Kidney (tissue), 14 donors: ENCODE measurements around the gene C5orf22. TPM values are rescaled to one million over a fixed set of nuclear protein-coding genes. Genes with fewer than 3 reads are reported as not detected.
A peak's percentile ranks its signal among the peaks of the same experiment; 100 is the strongest.

Experiments
- DNase-seq, 5 donors: peaks; one replicate each; pipeline ENCODE4 v3.0.0-alpha.2; 2013 to 2020
- FAIRE-seq: peaks from 2 replicates; lab custom pipeline; 2012; peaks lifted over from hg19 to GRCh38; lab: Jason Lieb, UNC
- H3K27ac ChIP-seq, 2 donors: one replicate each; pipeline ENCODE4 v1.7.0; 2013; ENCODE audit warnings: low read depth in 2 of 2, low read length in 2 of 2, inconsistent platforms in 1 of 2
- H3K27me3 ChIP-seq: one replicate; pipeline ENCODE4 v1.7.1; 2013; ENCODE audit warnings: low read length, inconsistent platforms; ENCODE audit not compliant: control insufficient read depth, insufficient read depth
- H3K36me3 ChIP-seq, 3 donors: one replicate each; pipeline versions ENCODE4 v1.7.0 to v1.7.1; 2013; ENCODE audit warnings: low read length in 3 of 3, control low read depth in 1 of 3, inconsistent platforms in 1 of 3; ENCODE audit not compliant: insufficient read depth in 3 of 3, control insufficient read depth in 2 of 3
- H3K4me1 ChIP-seq, 3 donors: one replicate each; pipeline versions ENCODE4 v1.7.0 to v1.7.1; 2013; ENCODE audit warnings: low read length in 3 of 3, inconsistent platforms in 1 of 3, low read depth in 1 of 3; ENCODE audit not compliant: control insufficient read depth in 2 of 3, insufficient read depth in 2 of 3
- H3K4me3 ChIP-seq, 3 donors: one replicate each; pipeline versions ENCODE4 v1.7.0 to v1.8.1; 2013; ENCODE audit warnings: low read length in 3 of 3, control low read depth in 1 of 3, inconsistent platforms in 1 of 3
- H3K9ac ChIP-seq, 3 donors: one replicate each; pipeline versions ENCODE4 v1.7.0 to v1.7.1; 2013; ENCODE audit warnings: low read length in 3 of 3, control low read depth in 1 of 3, inconsistent platforms in 1 of 3
- H3K9me3 ChIP-seq, 3 donors: one replicate each; pipeline versions ENCODE4 v1.7.0 to v1.7.1; 2013; ENCODE audit warnings: low read length in 3 of 3, control low read depth in 1 of 3, inconsistent platforms in 1 of 3; ENCODE audit not compliant: control insufficient read depth in 2 of 3, insufficient read depth in 1 of 3
- intact Hi-C: fragments of 100-400 bp; cut with DNase I; formaldehyde crosslinking; loops from one replicate; pipeline ENCODE4 v1.11.1; 2022
- polyA plus RNA-seq: library from polyadenylated mRNA; stranded (reverse); fragments of 350-450 nt; fragmentation: Illumina TruSeq; extraction: RNeasy Lipid Tissue Mini Kit (QIAGEN cat#74804); gene quantifications from one replicate; pipeline ENCODE4 v1.2.3, GENCODE V29; 2014; ENCODE audit warnings: low read depth, low replicate concordance; ENCODE audit not compliant: insufficient read depth
- total RNA-seq: library from RNA; stranded (reverse); fragmentation: NEBNext Ultra II Directional; extraction: Animal tissue kit (Norgen Biotek cat#: 25700); gene quantifications from one replicate; pipeline ENCODE4 v1.2.1, GENCODE V29; 2021
- TF ChIP-seq, protein P1 (sequence below): IDR thresholded peaks from 3 replicates; pipeline ENCODE4 v1.5.1; 2012; ENCODE audit warnings: mild to moderate bottlenecking, moderate library complexity, borderline replicate concordance; ENCODE audit not compliant: insufficient read depth; ENCODE audit errors: extremely low read depth
- donor health status: control.
- donor health status: control.
- donor health status: control.
- donor health status: control.
- donor health status: control.
- donor health status: DM: yes; HTN: yes; CAD: no.
- donor health status: Normal renal cell carcinoma (clear cell type).

The C5orf22 gene
- total and polyA plus RNA-seq, 2 donors from 2014 or later: 8.2 to 22.5 TPM

DNA sequence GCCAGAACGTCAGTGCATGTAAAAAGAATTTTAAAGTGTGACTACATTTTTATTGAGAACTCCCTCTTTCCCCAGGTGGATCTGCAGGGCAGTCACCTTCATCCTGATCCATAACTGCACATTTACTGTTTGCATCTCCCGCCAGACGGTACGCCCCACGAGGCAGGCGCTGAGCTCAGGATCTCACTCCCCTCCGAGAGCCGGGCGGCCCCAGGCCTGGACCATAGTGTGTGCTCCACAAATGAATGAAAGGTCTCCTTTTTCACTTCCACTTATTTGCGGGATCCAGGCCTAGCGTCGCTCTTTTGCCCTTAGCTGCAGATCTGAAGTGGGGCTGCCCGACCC is 586 bp upstream of the C5orf22 start:
- intact Hi-C loops: no loop called here
- TF ChIP-seq, protein P1, sequence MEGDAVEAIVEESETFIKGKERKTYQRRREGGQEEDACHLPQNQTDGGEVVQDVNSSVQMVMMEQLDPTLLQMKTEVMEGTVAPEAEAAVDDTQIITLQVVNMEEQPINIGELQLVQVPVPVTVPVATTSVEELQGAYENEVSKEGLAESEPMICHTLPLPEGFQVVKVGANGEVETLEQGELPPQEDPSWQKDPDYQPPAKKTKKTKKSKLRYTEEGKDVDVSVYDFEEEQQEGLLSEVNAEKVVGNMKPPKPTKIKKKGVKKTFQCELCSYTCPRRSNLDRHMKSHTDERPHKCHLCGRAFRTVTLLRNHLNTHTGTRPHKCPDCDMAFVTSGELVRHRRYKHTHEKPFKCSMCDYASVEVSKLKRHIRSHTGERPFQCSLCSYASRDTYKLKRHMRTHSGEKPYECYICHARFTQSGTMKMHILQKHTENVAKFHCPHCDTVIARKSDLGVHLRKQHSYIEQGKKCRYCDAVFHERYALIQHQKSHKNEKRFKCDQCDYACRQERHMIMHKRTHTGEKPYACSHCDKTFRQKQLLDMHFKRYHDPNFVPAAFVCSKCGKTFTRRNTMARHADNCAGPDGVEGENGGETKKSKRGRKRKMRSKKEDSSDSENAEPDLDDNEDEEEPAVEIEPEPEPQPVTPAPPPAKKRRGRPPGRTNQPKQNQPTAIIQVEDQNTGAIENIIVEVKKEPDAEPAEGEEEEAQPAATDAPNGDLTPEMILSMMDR: no peak
- Histone ChIP-seq H3K4me3 (peak overlapping the region; percentile 52 to 99 (median 91)), H3K27ac (no peak overlapping the region), H3K36me3 (peaks cover 4 to 24% (median 21%) of the 10 kb centered on the region in 3 donors), H3K4me1 (peaks cover 0 to 18% (median 7%) of the 10 kb centered on the region in 3 donors), H3K27me3 (no peaks in the 10 kb centered on the region), H3K9me3 (no peaks in the 10 kb centered on the region), H3K9ac (peak overlapping the region; percentile 48 to 80 (median 68))
- FAIRE-seq: no peak
- DNase-seq: peak in 2 of 5 donors; percentile 35 to 71

DNA sequence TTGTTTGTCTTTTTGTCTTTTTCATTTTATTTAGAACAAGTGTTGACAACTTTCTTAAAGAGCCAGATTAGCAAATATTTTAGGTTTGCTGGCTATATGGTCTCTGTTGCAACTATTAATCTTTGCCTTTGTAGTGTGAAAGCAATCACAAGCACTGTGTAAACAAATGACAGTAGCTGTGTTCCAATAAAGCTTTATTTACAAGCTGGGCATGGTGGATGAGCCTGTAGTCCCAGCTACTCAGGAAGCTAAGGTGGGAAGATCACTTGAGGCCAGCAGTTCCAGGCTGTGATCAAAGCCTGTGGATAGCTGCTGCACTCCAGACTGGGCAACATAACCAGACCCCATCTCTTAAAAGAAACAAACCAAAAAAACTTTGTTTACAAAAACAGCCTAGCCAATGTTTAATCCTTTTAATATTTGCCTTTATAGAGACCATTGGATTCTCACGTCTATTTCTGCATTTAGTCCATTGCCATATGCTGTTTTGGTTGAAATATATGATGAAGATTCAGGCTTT is 2.5 kb downstream of the C5orf22 start:
- H3K4me3 ChIP-seq: no peak overlapping the region
- peaks cover 3 to 15% (median 8%) of the 10 kb centered on the region in 3 donors for H3K36me3 ChIP-seq
- FAIRE-seq: no peak
- no peaks in the 10 kb centered on the region for H3K27me3 ChIP-seq
- no peaks in the 10 kb centered on the region for H3K9me3 ChIP-seq
- no peak for DNase-seq
- H3K9ac ChIP-seq: no peak overlapping the region
- intact Hi-C loops: no loop called here
- peaks cover 0 to 18% (median 7%) of the 10 kb centered on the region in 3 donors for H3K4me1 ChIP-seq
- no peak overlapping the region for H3K27ac ChIP-seq
- TF ChIP-seq, protein P1: no peak

DNA sequence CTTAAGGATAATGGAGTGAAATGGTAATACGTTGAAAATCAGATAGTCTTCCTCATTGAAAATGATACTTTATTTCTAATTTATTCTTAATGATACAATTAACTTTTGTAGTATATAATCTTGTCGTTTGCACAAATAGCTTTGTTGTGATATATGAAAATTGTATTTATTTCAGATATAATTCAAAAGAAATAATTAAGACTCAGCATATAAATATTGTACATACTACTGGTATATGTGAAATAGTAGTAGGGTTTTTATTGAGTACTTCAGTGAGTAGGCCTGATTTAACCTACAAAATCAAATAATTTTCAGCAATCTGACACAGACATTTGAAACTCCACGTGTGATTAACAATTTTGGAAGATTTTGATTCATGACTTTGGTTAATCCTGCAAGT is 4.8 kb downstream of the C5orf22 start:
- peak; percentile 19 for FAIRE-seq
- no peak overlapping the region for H3K4me3 ChIP-seq
- TF ChIP-seq, protein P1: no peak

DNA sequence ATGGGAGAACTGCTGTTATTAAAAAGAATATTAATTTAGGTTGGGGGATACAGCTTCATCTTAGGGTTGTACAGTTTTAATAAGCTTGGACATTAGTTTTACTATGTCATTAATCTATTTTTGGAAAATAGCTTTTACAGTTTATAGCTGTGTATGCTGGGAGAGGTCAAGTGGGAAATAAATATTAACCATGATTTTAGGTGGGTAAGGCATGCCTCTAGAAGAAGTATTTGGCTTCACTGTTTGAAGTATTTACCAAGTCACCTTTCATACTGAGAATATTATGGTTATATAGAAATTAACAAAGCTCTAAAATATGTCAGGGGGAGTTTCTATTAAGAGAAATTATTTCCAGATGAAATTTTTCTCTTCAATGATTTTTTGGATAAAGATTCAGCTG is 5.2 kb downstream of the C5orf22 start:
- TF ChIP-seq, protein P1: no peak
- DNase-seq (no peak), FAIRE-seq (no peak)
- no peak overlapping the region for H3K4me3 ChIP-seq
- H3K4me1 ChIP-seq: peaks cover 0 to 8% (median 0%) of the 10 kb centered on the region in 3 donors
- intact Hi-C loops: no loop called here
- H3K36me3 ChIP-seq: peaks cover 3 to 28% (median 16%) of the 10 kb centered on the region in 3 donors
- H3K9ac ChIP-seq: no peak overlapping the region
- H3K27ac ChIP-seq: no peak overlapping the region
- no peaks in the 10 kb centered on the region for H3K9me3 ChIP-seq
- H3K27me3 ChIP-seq: no peaks in the 10 kb centered on the region

More for the DNA sequence above, 4.8 kb downstream of the C5orf22 start:
- H3K36me3 ChIP-seq: peaks cover 3 to 27% (median 16%) of the 10 kb centered on the region in 3 donors
- no peak overlapping the region for H3K27ac ChIP-seq
- no peaks in the 10 kb centered on the region for H3K9me3 ChIP-seq
- H3K9ac ChIP-seq: no peak overlapping the region
- H3K27me3 ChIP-seq: no peaks in the 10 kb centered on the region
- peaks cover 0 to 8% (median 0%) of the 10 kb centered on the region in 3 donors for H3K4me1 ChIP-seq
- DNase-seq: no peak
- intact Hi-C loops: no loop called here
